Fibroblast of mammary gland (primary cell): ENCODE data around the gene BCAR3.

Experiments
- DNase-seq: peaks from one replicate; pipeline ENCODE4 v3.0.0-alpha.2; 2010; ENCODE audit warnings: low read depth
- H3K4me3 ChIP-seq: 2 replicates; pipeline ENCODE4 v1.5.1; 2011; ENCODE audit warnings: low read depth, mild to moderate bottlenecking, low read length, moderate library complexity; ENCODE audit not compliant: control insufficient read depth
- CTCF ChIP-seq: conservative IDR thresholded peaks from 2 replicates; pipeline ENCODE4 v1.5.1; 2011; ENCODE audit warnings: low read depth, low read length, inconsistent platforms; ENCODE audit not compliant: control insufficient read depth, insufficient read depth

Gene BCAR3

GRCh38 chr1:93619507-93620171 lies 62.0 kb downstream of the BCAR3 start:
- H3K4me3 ChIP-seq = no peak overlapping the region
- no peak for DNase-seq
- TF ChIP-seq CTCF = no peak

GRCh38 chr1:93617670-93618499 lies 63.8 kb downstream of the BCAR3 start:
- TF ChIP-seq CTCF = no peak
- H3K4me3 ChIP-seq = no peak overlapping the region
- no peak for DNase-seq

- no peak for DNase-seq
- no peak overlapping the region for H3K4me3 ChIP-seq
- no peak for TF ChIP-seq CTCF
Observed at GRCh38 chr1:93616996-93617669, 64.5 kb downstream of the BCAR3 start.

GRCh38 chr1:93616221-93616995 lies 65.2 kb downstream of the BCAR3 start:
- no peak overlapping the region for H3K4me3 ChIP-seq
- TF ChIP-seq CTCF = no peak
- DNase-seq = no peak

- TF ChIP-seq CTCF = no peak
- peak; percentile 85 for DNase-seq
- no peak overlapping the region for H3K4me3 ChIP-seq
Observed at GRCh38 chr1:93615582-93616150, 66.0 kb downstream of the BCAR3 start.
